GM21423 (cell line): Measurements from ENCODE around the gene NUCB2.
A peak's percentile ranks its signal among the peaks of the same experiment; 100 is the strongest.
"Not testable (repeated sequence)": the region's sequence is repeated elsewhere in the genome, so short reads cannot be mapped to it uniquely, and the experiment has no call there.

Source experiments
- ATAC-seq: cut with Tn5 transposase; IDR thresholded peaks from one replicate; pipeline ENCODE4 v1.9.1; 2021; ENCODE audit warnings: mild to moderate bottlenecking, moderate library complexity; ENCODE audit not compliant: unreplicated experiment

Gene NUCB2

GRCh38 chr11:17268500-17268899, 8.0 kb upstream of the NUCB2 start:
- not testable (repeated sequence) for ATAC-seq

DNA sequence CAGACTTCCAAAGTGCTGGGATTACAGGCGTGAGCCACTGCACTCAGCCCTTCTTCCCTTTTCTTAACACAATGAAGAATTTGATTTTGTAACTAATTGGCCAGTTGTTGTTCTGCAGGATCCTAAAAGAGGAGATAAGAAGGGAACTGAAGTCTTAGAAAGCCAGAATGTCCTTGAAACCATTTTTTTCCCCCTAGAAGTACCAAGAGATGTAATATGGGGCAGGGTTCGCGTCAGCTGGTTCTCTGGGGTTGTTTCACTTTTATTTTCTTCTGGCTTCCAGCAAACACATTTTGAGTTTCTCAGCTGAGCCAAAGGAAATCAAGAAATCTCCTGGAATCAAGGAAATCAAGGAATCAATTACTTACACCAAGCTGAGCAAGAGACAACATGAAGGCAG, 7.6 kb upstream of the NUCB2 start:
- ATAC-seq = no peak

DNA sequence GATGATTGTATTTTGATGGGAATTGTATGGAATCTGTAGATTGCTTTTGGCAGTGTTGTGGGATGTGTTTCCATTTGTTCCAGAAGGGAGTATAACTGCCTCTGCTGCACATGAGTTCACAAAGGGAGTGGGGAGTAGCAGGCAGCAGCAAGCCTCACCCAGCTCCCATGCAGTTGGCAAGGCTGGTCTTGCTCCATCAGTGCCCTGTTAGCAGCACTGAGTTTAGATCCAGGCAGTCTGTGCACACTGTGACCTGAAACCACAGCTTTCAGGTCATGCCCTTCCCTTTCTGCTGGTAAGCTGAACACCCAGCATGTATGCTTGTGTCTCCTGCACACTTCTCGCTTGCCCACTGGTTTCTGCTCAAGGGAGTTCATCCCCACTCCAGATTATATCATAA, 3.7 kb upstream of the NUCB2 start:
- no peak for ATAC-seq

- no peak for ATAC-seq
Observed at GRCh38 chr11:17273211-17273610, 3.3 kb upstream of the NUCB2 start.

GRCh38 chr11:17273668-17274282, 2.8 kb upstream of the NUCB2 start:
- ATAC-seq = no peak

- ATAC-seq = no peak
Observed at GRCh38 chr11:17275400-17276235, 921 bp upstream of the NUCB2 start.

- ATAC-seq = peak; percentile 7
Observed at GRCh38 chr11:17277024-17277584, 565 bp downstream of the NUCB2 start.

DNA sequence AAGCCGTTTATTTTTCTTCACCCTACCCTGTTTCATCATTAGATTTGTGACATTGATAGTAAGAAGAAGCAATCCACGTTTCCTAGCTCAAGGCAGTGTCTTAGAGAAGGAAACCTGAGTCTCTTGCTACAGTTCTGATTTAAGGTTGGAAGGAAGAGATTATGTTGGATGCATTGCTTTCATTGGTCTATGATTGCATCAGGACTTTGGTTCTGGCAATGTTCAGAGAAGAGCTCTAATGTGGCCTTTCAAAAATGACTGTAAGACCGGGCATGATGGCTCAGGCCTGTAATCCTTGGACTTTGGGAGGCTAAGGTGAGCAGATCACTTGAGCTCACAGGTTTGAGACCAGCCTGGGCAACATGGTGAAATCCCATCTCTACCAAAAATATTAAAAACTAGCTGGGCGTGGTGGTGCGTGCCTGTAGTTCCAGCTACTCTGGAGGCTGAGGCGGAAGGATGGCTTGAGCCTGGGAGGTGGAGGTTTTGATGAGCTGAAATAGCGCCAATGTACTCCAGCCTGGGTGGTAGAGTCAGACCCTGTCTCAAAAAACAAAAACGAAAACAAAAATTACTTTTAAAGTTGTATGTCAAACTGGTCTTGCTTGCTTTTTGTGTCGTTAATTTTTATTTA, 4.1 kb downstream of the NUCB2 start:
- ATAC-seq = no peak

DNA sequence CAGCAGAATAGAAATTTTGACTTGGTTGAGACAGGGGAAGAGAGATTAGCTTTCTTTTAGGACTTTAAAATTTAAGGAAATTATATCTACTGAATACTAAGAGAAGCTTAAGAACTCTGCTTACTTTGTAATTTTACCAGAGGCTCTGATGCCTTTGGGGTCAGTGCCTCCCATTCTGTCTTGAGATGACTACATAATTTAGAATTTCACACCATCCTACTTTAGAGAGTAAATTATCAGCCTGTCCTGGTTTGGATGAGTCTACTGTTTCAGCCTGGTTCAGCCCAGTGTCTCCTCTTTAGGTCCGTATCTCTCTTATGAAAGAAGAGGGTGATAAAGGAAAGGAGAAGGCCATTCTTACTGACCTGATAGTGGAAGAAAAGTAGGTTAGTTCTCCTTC, 9.8 kb downstream of the NUCB2 start:
- no peak for ATAC-seq

- ATAC-seq = no peak
Observed at GRCh38 chr11:17287058-17287457, 10.5 kb downstream of the NUCB2 start.

DNA sequence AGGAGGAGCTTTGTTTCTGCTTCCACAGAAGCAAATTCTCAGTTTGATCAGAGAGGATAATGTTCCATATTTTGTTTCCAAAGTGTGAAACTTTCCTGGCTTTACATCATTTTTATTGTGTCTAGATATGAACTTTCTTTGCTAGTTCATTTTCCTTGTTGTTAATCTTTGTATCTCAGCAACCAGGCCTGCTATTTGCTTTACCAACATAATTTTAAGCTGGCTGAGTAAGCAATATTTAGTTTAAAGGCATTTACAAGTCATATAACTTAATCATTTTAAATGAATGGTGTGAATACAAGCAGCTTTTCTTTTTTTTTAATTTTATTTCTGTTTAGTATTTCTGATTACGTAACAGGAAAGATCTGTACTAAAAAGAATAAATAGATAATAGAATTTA, 15.2 kb downstream of the NUCB2 start:
- ATAC-seq = no peak

GRCh38 chr11:17293311-17293710, 16.8 kb downstream of the NUCB2 start:
- ATAC-seq = no peak

- ATAC-seq = no peak
Observed at GRCh38 chr11:17294033-17294432, 17.5 kb downstream of the NUCB2 start.

GRCh38 chr11:17296852-17297559, 20.5 kb downstream of the NUCB2 start:
- ATAC-seq = no peak

DNA sequence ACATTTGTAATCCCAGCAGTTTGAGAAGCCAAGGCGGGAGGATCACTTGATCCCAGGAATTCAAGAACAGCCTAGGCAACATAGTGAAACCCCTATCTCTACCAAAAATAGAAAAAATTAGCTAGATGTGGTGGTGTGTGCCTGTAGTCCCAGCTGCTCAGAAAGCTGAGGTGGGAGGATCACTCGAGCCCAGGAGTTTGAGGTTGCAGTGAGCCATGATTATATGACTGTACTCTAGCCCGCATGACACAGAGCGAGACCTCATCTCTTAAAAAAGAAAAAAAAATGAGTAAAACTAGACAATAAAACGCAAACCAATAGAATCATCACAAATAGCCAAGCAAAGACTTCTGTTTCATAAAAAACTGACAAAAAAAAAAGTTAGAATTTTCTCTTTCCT, 21.8 kb downstream of the NUCB2 start:
- peak; percentile 49 for ATAC-seq

- ATAC-seq = no peak
Observed at GRCh38 chr11:17300372-17300771, 23.8 kb downstream of the NUCB2 start.

GRCh38 chr11:17313349-17314231, 37.1 kb downstream of the NUCB2 start:
- ATAC-seq = no peak

DNA sequence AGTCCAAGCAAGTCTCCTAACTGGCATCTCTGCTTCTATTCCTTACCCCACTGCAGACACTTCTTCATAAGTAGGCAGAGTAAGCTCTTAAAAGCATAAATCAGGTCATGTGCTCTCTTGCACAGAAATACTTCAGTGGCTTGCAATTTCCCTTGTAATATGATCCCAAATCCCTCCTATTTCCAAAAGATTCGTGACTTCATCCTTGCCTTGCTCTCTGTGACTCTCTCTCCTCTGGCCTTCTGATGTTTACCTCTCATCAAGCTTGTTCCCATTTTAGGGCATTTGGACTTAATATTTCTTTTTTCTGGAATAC, 37.7 kb downstream of the NUCB2 start:
- no peak for ATAC-seq

DNA sequence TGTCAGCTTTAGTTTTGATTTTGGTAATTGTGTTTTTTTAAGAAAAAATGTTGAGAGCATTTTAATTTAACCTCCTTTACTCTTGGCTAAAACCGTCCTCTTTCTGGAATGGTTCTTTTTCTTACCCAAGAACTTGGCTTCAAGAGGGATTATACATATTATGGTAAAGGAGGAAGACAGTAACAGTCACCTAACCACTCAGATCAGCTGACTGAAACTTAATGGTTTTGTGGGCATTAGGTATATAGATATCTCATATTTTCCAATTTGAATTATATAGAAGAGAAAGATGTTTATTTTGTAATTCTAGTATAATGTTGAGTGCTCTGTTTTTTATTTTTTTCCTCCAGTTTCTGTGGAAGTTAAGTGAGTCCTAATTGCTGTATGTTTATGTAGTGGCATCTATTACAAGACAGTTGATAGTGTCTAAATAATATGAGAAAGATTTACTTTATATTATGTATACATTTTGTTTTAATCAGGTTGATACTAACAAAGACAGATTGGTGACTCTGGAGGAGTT, 38.4 kb downstream of the NUCB2 start:
- no peak for ATAC-seq

DNA sequence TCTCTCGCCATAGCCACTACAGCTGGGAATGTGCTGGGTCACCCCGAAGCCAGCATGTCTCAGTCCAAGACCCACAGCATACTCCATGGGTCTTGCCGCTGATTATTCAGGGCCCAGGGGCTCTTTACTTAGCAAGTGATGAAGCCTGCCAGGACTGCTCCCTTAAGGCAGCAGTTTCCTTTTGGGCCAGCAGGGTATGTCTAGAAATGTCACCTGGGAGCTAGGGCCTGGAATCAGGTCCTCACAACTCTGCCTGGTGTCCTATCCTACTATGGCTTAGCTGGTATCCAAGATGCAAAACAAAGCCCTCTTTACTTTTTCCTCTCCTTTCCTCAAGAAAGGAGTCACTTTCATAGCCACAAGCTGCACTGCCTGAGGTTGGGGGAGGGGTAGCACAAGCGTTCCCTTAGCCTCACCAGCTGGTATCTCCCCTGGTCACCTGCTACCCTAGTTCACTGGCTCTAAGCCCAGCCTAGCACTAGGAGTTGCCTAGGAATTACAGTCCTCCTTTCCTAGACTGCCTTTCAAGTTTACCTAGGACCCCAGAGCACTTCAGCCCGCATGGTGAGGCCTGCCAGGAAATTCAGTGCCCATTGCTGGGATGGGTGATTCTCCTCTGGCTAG, 52.4 kb downstream of the NUCB2 start:
- ATAC-seq = no peak
